Breast epithelium (tissue), 4 donors: ENCODE results near the gene TBL3. TPM values are rescaled to one million over a fixed set of nuclear protein-coding genes. Genes with fewer than 3 reads are reported as not detected.
"Not testable (repeated sequence)": the region's sequence is repeated elsewhere in the genome, so short reads cannot be mapped to it uniquely, and the experiment has no call there.

Experiments
- DNase-seq, 2 donors: peaks; one replicate each; pipeline ENCODE4 v3.0.0-alpha.2; 2019; ENCODE audit warnings: low spot score in 2 of 2
- H3K27ac ChIP-seq, 2 donors: fragments of 200-600 bp; sonication (generic) in 1 of 2; one replicate each; pipeline ENCODE4 v1.5.1; 2016 to 2019; ENCODE audit warnings: mild to moderate bottlenecking in 1 of 2
- H3K27me3 ChIP-seq, 2 donors: fragments of 200-600 bp; sonication (generic) in 1 of 2; one replicate each; pipeline versions ENCODE4 v1.5.1 to v1.6.0; 2017 to 2019; ENCODE audit warnings: control low read depth in 1 of 2, mild to moderate bottlenecking in 1 of 2
- H3K36me3 ChIP-seq: fragments of 200-600 bp; one replicate; pipeline ENCODE4 v1.5.1; 2019
- H3K4me1 ChIP-seq, 2 donors: fragments of 200-600 bp; sonication (generic); one replicate each; pipeline ENCODE4 v1.5.1; 2016 to 2019; ENCODE audit warnings: control low read depth in 1 of 2
- H3K4me3 ChIP-seq, 3 donors: fragments of 200-600 bp; sonication (generic); 1 replicate in 2 of 3; 2 replicates in 1 of 3; pipeline ENCODE4 v1.5.1; 2016 to 2019; ENCODE audit warnings: mild to moderate bottlenecking in 3 of 3, moderate library complexity in 2 of 3
- H3K9me3 ChIP-seq, 2 donors: fragments of 200-600 bp; sonication (generic) in 1 of 2; one replicate each; pipeline ENCODE4 v1.5.1; 2016 to 2019; ENCODE audit warnings: control low read depth in 1 of 2
- POLR2A ChIP-seq: fragments of 450-650 bp; IDR thresholded peaks from one replicate; pipeline ENCODE4 v1.6.1; 2016; ENCODE audit warnings: antibody characterized with exemption, mild to moderate bottlenecking, moderate library complexity
- POLR2AphosphoS5 ChIP-seq, 3 donors: sonication (generic); formaldehyde crosslinking; IDR thresholded peaks; one replicate each; pipeline ENCODE4 v1.6.1; 2017; ENCODE audit warnings: antibody characterized with exemption in 3 of 3
- intact Hi-C: fragments of 100-400 bp; cut with DNase I; formaldehyde crosslinking; loops from one replicate; pipeline ENCODE4 v1.15.1; 2023; ENCODE audit warnings: low total_unique reads
- total RNA-seq, 3 donors: library from RNA; depleted of rRNA; stranded (reverse); fragments of >200 nt; gene quantifications; one replicate each; pipeline ENCODE4 v1.1.0, GENCODE V29; 2016
- TF ChIP-seq, protein P1 (sequence below), 3 donors: fragments of 450-650 bp; IDR thresholded peaks; one replicate each; pipeline ENCODE4 v1.5.1; 2016 to 2017; ENCODE audit warnings: antibody characterized with exemption in 3 of 3, mild to moderate bottlenecking in 3 of 3, moderate library complexity in 3 of 3

TBL3 gene
- total RNA-seq, 3 donors from 2014 or later, result 32.9 to 42.3 (median 33.1) TPM

DNA sequence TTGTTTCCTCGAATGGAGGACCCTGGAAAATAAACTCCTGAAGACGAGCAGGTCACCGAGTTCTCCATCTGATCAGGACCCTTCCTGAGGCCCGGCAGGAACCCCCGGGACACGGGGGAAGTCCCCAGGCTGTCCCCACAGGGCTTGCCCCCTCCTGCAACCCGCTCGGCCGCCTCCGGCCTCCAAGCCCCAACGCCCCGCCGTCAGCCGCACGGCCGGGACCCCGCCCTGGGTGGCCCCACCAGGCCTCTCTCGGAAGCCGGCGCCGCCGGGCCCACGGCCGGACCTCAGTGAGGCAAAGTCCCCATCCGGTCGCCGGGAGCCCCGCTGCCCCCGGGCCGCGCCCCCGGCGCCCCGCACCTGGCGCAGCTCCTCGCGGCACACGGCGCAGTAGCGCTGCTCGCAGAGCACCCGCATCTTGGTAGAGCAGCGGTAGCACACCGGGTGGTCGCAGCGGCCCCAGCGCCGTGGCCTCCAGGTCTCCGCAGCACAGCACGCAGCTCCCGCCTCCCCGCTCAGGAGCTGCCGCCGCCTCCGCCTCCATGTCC, 37.4 kb downstream of the TBL3 start:
- H3K36me3 ChIP-seq, result no peaks in the 10 kb centered on the region
- TF ChIP-seq, protein P1, sequence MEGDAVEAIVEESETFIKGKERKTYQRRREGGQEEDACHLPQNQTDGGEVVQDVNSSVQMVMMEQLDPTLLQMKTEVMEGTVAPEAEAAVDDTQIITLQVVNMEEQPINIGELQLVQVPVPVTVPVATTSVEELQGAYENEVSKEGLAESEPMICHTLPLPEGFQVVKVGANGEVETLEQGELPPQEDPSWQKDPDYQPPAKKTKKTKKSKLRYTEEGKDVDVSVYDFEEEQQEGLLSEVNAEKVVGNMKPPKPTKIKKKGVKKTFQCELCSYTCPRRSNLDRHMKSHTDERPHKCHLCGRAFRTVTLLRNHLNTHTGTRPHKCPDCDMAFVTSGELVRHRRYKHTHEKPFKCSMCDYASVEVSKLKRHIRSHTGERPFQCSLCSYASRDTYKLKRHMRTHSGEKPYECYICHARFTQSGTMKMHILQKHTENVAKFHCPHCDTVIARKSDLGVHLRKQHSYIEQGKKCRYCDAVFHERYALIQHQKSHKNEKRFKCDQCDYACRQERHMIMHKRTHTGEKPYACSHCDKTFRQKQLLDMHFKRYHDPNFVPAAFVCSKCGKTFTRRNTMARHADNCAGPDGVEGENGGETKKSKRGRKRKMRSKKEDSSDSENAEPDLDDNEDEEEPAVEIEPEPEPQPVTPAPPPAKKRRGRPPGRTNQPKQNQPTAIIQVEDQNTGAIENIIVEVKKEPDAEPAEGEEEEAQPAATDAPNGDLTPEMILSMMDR (IDR thresholded peaks at IDR 0.05), result no peak
- TF ChIP-seq POLR2AphosphoS5 (IDR thresholded peaks at IDR 0.05), result no peak
- TF ChIP-seq POLR2A, result no peak
- no peak for DNase-seq
- intact Hi-C loops, result loop anchor here (5.0 kb wide), 1 partner anchor 1802 kb away; no protein-coding TSS in a partner anchor
- H3K4me1 ChIP-seq, result peaks cover 11 to 26% of the 10 kb centered on the region in 2 donors
- H3K27ac ChIP-seq, result peak overlapping the region; percentile 92 to 97
- H3K4me3 ChIP-seq, result peak overlapping the region; percentile 87 to 96 (median 87)
- H3K27me3 ChIP-seq, result no peaks in the 10 kb centered on the region
- no peaks in the 10 kb centered on the region for H3K9me3 ChIP-seq

DNA sequence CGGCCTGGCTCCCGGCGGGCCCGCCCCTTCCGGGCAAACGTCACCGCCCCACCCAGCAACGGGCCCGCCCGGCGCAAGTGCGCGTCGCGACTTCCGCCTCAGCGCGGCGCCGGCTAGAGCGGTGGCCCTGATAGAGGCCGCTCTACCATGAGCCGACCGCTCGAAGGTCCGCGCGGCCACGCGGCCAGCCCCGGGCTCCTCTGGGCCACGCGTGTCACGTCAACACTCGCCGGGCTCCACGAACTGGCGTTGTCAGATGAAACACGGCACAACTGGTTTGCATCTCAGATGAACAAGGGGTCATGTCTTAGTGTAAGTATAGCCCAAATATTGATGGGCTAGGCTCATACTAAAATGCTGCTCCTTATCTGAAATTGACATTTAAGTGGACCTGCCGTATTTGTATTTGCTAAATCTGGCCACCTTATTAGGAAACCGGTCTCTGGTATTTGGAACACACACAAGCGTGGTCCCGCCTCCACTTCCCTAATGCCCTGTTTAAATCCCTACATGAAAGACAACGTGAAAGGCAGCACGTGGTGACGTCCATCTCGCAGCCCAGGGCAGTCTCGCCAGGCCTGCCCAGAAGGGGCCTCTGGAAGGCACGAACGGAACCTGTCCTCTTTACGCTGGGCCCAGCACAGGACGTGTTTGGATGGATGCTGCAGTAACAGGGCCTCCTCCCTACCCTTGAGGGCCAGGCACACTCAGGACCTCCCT, 38.1 kb downstream of the TBL3 start, which contains the start of gene ZNF598:
Gene ZNF598 (minus strand): TSS at position 31 of the 720 bp plus-strand sequence.
- no peaks in the 10 kb centered on the region for H3K9me3 ChIP-seq
- H3K4me1 ChIP-seq, result peaks cover 9 to 24% of the 10 kb centered on the region in 2 donors
- DNase-seq, result peak; percentile 56 to 74
- no peaks in the 10 kb centered on the region for H3K27me3 ChIP-seq
- intact Hi-C loops, result loop anchor here (5.0 kb wide), 1 partner anchor 1803 kb away; no protein-coding TSS in a partner anchor
- TF ChIP-seq, protein P1 (IDR thresholded peaks at IDR 0.05), result peak in 1 of 3 donors; percentile 6
- TF ChIP-seq POLR2AphosphoS5 (IDR thresholded peaks at IDR 0.05), result peak; percentile 85 to 94 (median 89)
- peak; percentile 77 for TF ChIP-seq POLR2A
- H3K27ac ChIP-seq, result peak within 1 kb of the TSS; percentile 92 to 97
- no peaks in the 10 kb centered on the region for H3K36me3 ChIP-seq
- peak within 1 kb of the TSS; percentile 87 to 96 (median 87) for H3K4me3 ChIP-seq

DNA sequence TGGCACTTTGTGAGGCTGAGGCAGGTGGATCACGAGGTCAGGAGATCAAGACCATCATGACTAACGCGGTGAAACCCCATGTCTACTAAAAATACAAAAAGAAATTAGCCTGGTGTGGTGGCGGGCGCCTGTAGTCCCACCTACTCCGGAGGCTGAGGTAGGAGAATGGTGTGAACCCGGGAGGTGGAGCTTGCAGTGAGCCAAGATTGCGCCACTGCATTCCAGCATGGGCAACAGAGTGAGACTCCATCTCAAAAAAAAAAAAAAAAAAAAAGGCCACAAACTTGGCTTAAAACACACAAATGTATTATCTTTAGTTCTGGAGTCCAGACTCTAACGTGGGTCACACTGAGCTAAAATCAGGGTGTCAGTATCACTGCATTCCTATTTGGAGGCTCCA, 39.9 kb downstream of the TBL3 start:
- H3K4me1 ChIP-seq, result peaks cover 9 to 14% of the 10 kb centered on the region in 2 donors
- H3K36me3 ChIP-seq, DNase-seq, H3K27ac ChIP-seq, H3K4me3 ChIP-seq, H3K27me3 ChIP-seq, H3K9me3 ChIP-seq, intact Hi-C loops: not testable (repeated sequence)

DNA sequence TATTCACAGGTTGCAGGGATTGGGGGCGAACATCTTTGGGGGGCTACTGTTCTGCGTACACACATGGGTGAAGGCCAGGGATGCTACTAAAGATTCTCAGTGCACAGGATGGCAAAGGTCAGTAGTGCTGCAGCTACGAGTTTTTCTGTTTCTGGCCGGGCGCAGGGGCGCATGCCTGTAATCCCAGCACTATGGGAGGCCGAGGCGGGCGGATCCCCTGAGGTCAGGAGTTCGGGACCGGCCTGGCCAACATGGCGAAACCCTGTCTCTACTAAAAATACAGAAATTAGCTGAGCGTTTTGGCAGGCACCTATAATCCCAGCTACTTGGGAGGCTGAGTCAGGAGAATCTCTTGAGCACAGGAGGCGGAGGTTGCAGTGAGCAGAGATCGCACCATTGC, 41.7 kb downstream of the TBL3 start:
- H3K4me1 ChIP-seq, result no peaks in the 10 kb centered on the region
- H3K4me3 ChIP-seq, result no peak overlapping the region
- H3K36me3 ChIP-seq, result no peaks in the 10 kb centered on the region
- TF ChIP-seq POLR2A, result no peak
- TF ChIP-seq POLR2AphosphoS5 (IDR thresholded peaks at IDR 0.05), result no peak
- TF ChIP-seq, protein P1 (IDR thresholded peaks at IDR 0.05), result no peak
- H3K27me3 ChIP-seq, result no peaks in the 10 kb centered on the region
- intact Hi-C loops, result no loop called here
- H3K9me3 ChIP-seq, result no peaks in the 10 kb centered on the region
- H3K27ac ChIP-seq, result no peak overlapping the region
- DNase-seq, result no peak

DNA sequence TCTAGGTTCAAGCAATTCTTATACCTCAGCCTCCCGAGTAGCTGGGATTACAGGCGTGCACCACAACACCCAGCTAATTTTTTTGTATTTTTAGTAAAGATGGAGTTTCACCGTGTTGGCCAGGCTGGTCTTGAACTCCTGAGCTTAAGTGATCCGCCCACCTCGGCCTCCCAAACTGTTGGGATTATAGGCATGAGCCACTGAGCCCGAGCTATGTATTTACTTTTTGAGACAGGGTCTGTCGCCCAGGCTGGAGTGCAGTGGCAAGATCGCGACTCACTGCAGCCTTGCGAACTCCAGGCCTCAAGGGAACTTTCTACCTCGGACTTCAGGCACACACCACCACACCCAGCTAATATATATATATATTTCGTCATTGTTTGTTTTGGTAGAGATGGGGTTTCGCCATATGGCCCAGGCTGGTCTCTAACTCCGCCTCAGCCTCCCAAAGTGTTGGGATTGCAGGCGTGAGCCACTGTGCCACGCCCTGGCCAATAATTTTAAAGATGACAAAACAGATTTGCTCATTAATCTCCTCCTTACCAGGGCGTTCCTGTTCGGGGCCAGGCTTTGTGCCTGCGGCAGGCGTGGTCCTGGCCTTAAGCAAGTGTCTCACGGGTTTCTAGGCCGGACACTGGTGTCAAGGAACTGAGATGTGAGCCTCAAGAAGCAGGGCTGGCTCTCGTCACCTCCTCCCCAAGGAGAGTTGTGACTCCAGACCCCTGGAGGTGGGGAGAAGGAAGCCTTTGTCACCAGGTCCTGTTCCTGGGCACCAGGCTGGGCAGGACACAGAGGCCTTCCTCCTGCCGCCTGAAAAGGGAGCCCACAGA, 43.5 kb downstream of the TBL3 start:
- no peaks in the 10 kb centered on the region for H3K9me3 ChIP-seq
- no peak for DNase-seq
- no peaks in the 10 kb centered on the region for H3K36me3 ChIP-seq
- peaks cover 8 to 15% of the 10 kb centered on the region in 2 donors for H3K27me3 ChIP-seq
- H3K27ac ChIP-seq, result no peak overlapping the region
- H3K4me3 ChIP-seq, result no peak overlapping the region
- TF ChIP-seq, protein P1 (IDR thresholded peaks at IDR 0.05), result no peak
- TF ChIP-seq POLR2A (no peak), POLR2AphosphoS5 (IDR thresholded peaks at IDR 0.05) (no peak)
- intact Hi-C loops, result no loop called here
- peaks cover 1 to 5% of the 10 kb centered on the region in 2 donors for H3K4me1 ChIP-seq
